Measurements from ENCODE around the gene DPYD. TPM values are rescaled to one million over a fixed set of nuclear protein-coding genes. Genes with fewer than 3 reads are reported as not detected.
A peak's percentile ranks its signal among the peaks of the same experiment; 100 is the strongest.

The DPYD gene
- total RNA-seq, 1 donor from 2014 or later = 8.8 TPM

DNA sequence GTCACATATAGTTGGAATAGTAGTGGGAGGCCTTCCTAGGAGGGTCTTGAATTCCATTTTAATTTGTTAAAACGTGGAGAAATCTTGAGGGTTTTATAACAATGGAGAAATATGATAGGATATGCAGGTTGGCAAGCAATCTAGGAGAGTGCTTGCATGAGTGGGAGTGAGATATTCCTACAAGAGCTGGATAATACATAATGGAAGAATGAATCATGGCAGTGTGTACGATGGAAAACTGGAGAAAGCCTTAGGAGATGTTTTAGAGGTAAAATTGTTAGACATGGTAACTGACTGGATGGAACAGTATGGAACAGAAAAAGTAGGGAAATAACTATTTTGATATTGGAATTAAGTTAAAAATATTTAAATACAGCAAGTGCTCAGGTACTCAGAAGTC lies 846.9 kb downstream of the DPYD start:
- Mint-ChIP-seq H3K36me3 (ENCODE audit: low read depth, unreplicated experiment) (no peaks in the 10 kb centered on the region), H3K4me1 (ENCODE audit: low read depth, unreplicated experiment) (peaks cover 3% of the 10 kb centered on the region), H3K27me3 (ENCODE audit: low read depth, unreplicated experiment) (no peaks in the 10 kb centered on the region), H3K9me3 (ENCODE audit: unreplicated experiment) (peaks cover 2% of the 10 kb centered on the region), H3K4me3 (ENCODE audit: unreplicated experiment) (no peak overlapping the region), H3K27ac (ENCODE audit: unreplicated experiment) (no peak overlapping the region)
- Histone ChIP-seq H3K9me3 (ENCODE audit: insufficient read depth, low read depth, low read length) (no peaks in the 10 kb centered on the region), H3K4me1 (ENCODE audit: insufficient read depth, low read length) (no peaks in the 10 kb centered on the region), H3K36me3 (ENCODE audit: insufficient read depth, low read length) (no peaks in the 10 kb centered on the region), H3K27ac (ENCODE audit: low read depth, low read length) (no peak overlapping the region), H3K4me2 (ENCODE audit: low read length) (no peak overlapping the region), H3K27me3 (ENCODE audit: insufficient read depth, low read length) (no peaks in the 10 kb centered on the region), H2AFZ (ENCODE audit: low read depth, low read length) (no peak overlapping the region), H3K4me3 (ENCODE audit: insufficient read depth, low read depth, low read length) (no peak overlapping the region), H3K79me2 (ENCODE audit: insufficient read depth, low read length) (no peaks in the 10 kb centered on the region), H3K9ac (ENCODE audit: low read length) (no peak overlapping the region), H4K20me1 (ENCODE audit: insufficient read depth, low read length) (no peaks in the 10 kb centered on the region)
- no peak for FAIRE-seq
- TF ChIP-seq, protein P1, sequence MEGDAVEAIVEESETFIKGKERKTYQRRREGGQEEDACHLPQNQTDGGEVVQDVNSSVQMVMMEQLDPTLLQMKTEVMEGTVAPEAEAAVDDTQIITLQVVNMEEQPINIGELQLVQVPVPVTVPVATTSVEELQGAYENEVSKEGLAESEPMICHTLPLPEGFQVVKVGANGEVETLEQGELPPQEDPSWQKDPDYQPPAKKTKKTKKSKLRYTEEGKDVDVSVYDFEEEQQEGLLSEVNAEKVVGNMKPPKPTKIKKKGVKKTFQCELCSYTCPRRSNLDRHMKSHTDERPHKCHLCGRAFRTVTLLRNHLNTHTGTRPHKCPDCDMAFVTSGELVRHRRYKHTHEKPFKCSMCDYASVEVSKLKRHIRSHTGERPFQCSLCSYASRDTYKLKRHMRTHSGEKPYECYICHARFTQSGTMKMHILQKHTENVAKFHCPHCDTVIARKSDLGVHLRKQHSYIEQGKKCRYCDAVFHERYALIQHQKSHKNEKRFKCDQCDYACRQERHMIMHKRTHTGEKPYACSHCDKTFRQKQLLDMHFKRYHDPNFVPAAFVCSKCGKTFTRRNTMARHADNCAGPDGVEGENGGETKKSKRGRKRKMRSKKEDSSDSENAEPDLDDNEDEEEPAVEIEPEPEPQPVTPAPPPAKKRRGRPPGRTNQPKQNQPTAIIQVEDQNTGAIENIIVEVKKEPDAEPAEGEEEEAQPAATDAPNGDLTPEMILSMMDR (IDR thresholded peaks at IDR 0.05; ENCODE audit: insufficient read depth, low read depth, low read length) = no peak
- TF ChIP-seq EZH2 (IDR thresholded peaks at IDR 0.05; ENCODE audit: insufficient read depth, low read length) = no peak
- DNase-seq (ENCODE audit: low read depth) = peak; percentile 58

DNA sequence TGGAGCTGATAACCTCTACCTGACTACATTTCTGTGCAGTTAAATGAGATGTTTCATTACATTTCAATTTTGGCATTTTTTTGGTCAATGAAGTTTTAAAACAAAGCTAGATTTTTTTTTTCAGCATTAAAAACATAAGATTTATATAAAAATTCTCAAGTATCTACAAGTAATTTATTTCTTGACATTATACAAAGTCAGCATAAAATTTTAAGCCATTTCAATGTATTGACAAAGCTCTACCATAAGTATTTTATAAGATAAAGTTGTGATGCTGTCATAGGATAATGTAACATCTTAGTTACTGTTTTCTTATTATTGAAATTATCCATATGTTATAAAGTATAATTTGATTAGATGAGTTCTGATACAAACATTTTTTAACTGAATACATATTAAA lies 847.7 kb downstream of the DPYD start:
- no peaks in the 10 kb centered on the region for H3K9me3 ChIP-seq (ENCODE audit: insufficient read depth, low read depth, low read length)
- H3K4me2 ChIP-seq (ENCODE audit: low read length) = no peak overlapping the region
- TF ChIP-seq, protein P1 (IDR thresholded peaks at IDR 0.05; ENCODE audit: insufficient read depth, low read depth, low read length) = no peak
- TF ChIP-seq EZH2 (IDR thresholded peaks at IDR 0.05; ENCODE audit: insufficient read depth, low read length) = no peak
- no peak for FAIRE-seq
- Mint-ChIP-seq H3K27ac (ENCODE audit: unreplicated experiment) (no peak overlapping the region), H3K27me3 (ENCODE audit: low read depth, unreplicated experiment) (no peaks in the 10 kb centered on the region), H3K4me3 (ENCODE audit: unreplicated experiment) (no peak overlapping the region), H3K9me3 (ENCODE audit: unreplicated experiment) (peaks cover 2% of the 10 kb centered on the region), H3K36me3 (ENCODE audit: low read depth, unreplicated experiment) (no peaks in the 10 kb centered on the region), H3K4me1 (ENCODE audit: low read depth, unreplicated experiment) (peaks cover 2% of the 10 kb centered on the region)
- no peaks in the 10 kb centered on the region for H3K79me2 ChIP-seq (ENCODE audit: insufficient read depth, low read length)
- H3K4me1 ChIP-seq (ENCODE audit: insufficient read depth, low read length) = no peaks in the 10 kb centered on the region
- no peaks in the 10 kb centered on the region for H3K36me3 ChIP-seq (ENCODE audit: insufficient read depth, low read length)
- no peak overlapping the region for H3K27ac ChIP-seq (ENCODE audit: low read depth, low read length)
- no peak for DNase-seq (ENCODE audit: low read depth)
- H2AFZ ChIP-seq (ENCODE audit: low read depth, low read length) = no peak overlapping the region
- H3K9ac ChIP-seq (ENCODE audit: low read length) = no peak overlapping the region
- no peaks in the 10 kb centered on the region for H4K20me1 ChIP-seq (ENCODE audit: insufficient read depth, low read length)
- H3K27me3 ChIP-seq (ENCODE audit: insufficient read depth, low read length) = no peaks in the 10 kb centered on the region
- no peak overlapping the region for H3K4me3 ChIP-seq (ENCODE audit: insufficient read depth, low read depth, low read length)

DNA sequence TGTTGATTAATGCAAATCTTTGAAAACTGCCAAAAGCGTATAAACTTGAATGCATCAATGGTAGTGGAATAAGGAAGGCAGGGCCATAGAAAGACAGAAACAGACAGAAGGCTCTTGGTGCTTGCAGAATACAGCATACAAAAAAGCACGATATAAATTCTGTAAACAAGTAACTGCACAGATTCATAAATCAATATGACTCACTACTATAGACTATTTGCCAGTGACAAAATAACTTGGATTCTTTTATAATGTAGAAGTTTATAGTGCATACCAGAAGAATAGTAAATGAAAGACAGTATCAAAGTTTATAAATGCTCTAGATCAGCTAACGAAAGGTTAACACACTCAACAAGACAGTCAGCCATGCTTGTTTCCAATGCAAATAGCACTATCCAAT lies 849.7 kb downstream of the DPYD start:
- H3K4me3 ChIP-seq (ENCODE audit: insufficient read depth, low read depth, low read length) = no peak overlapping the region
- no peak overlapping the region for H3K27ac ChIP-seq (ENCODE audit: low read depth, low read length)
- no peak for FAIRE-seq
- no peaks in the 10 kb centered on the region for H3K36me3 ChIP-seq (ENCODE audit: insufficient read depth, low read length)
- H3K9ac ChIP-seq (ENCODE audit: low read length) = no peak overlapping the region
- H2AFZ ChIP-seq (ENCODE audit: low read depth, low read length) = no peak overlapping the region
- H3K36me3 Mint-ChIP-seq (ENCODE audit: low read depth, unreplicated experiment) = no peaks in the 10 kb centered on the region
- DNase-seq (ENCODE audit: low read depth) = peak; percentile 28
- H4K20me1 ChIP-seq (ENCODE audit: insufficient read depth, low read length) = no peaks in the 10 kb centered on the region
- no peaks in the 10 kb centered on the region for H3K27me3 ChIP-seq (ENCODE audit: insufficient read depth, low read length)
- no peaks in the 10 kb centered on the region for H3K9me3 ChIP-seq (ENCODE audit: insufficient read depth, low read depth, low read length)
- no peaks in the 10 kb centered on the region for H3K27me3 Mint-ChIP-seq (ENCODE audit: low read depth, unreplicated experiment)
- H3K9me3 Mint-ChIP-seq (ENCODE audit: unreplicated experiment) = peaks cover 2% of the 10 kb centered on the region
- H3K27ac Mint-ChIP-seq (ENCODE audit: unreplicated experiment) = no peak overlapping the region
- H3K4me1 Mint-ChIP-seq (ENCODE audit: low read depth, unreplicated experiment) = peaks cover 2% of the 10 kb centered on the region
- TF ChIP-seq EZH2 (IDR thresholded peaks at IDR 0.05; ENCODE audit: insufficient read depth, low read length) = no peak
- TF ChIP-seq, protein P1 (IDR thresholded peaks at IDR 0.05; ENCODE audit: insufficient read depth, low read depth, low read length) = no peak
- H3K79me2 ChIP-seq (ENCODE audit: insufficient read depth, low read length) = no peaks in the 10 kb centered on the region
- no peak overlapping the region for H3K4me2 ChIP-seq (ENCODE audit: low read length)
- no peak overlapping the region for H3K4me3 Mint-ChIP-seq (ENCODE audit: unreplicated experiment)
- no peaks in the 10 kb centered on the region for H3K4me1 ChIP-seq (ENCODE audit: insufficient read depth, low read length)

Data from astrocyte (in vitro differentiated cells and primary cell).